ENCODE measurements around the gene TIPRL. TPM values are rescaled to one million over a fixed set of nuclear protein-coding genes. Genes with fewer than 3 reads are reported as not detected.

Gene TIPRL
- total and polyA plus RNA-seq, 5 experiments from 2014 or later = 23.4 to 34.9 (median 29.3) TPM

DNA sequence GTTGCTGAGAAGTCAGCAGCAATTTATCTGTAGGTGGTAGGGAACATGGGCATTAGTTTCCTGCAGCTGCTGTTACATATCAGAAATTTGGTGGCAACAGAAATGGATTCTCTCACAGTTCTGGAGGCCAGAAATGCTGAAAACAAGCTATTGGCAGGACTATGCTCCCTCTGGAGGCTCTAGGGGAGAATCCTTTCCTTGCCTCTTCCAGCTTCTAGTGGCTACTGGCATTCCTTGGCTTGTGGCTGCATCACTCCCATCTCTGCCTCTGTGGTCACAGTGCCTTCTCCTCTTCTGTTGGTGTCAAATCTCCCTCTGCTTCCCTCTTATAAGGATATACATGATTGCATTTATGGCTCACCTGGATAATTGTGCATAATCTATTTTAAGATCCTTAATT lies 44.5 kb downstream of the TIPRL start:
- Mint-ChIP-seq H3K4me3 (peak overlapping the region in 1 of 10 donors; percentile 44), H3K27me3 (peaks cover 0 to 7% (median 2%) of the 10 kb centered on the region in 5 donors), H3K4me1 (peaks cover 9 to 31% (median 27%) of the 10 kb centered on the region in 4 donors), H3K36me3 (peaks cover 0 to 4% (median 0%) of the 10 kb centered on the region in 3 donors), H3K9me3 (peaks cover 0 to 3% (median 0%) of the 10 kb centered on the region in 9 donors), H3K27ac (no peak overlapping the region)
- no peak for ATAC-seq
- no peak for DNase-seq
- POLR2A ChIA-PET = no interaction called here

DNA sequence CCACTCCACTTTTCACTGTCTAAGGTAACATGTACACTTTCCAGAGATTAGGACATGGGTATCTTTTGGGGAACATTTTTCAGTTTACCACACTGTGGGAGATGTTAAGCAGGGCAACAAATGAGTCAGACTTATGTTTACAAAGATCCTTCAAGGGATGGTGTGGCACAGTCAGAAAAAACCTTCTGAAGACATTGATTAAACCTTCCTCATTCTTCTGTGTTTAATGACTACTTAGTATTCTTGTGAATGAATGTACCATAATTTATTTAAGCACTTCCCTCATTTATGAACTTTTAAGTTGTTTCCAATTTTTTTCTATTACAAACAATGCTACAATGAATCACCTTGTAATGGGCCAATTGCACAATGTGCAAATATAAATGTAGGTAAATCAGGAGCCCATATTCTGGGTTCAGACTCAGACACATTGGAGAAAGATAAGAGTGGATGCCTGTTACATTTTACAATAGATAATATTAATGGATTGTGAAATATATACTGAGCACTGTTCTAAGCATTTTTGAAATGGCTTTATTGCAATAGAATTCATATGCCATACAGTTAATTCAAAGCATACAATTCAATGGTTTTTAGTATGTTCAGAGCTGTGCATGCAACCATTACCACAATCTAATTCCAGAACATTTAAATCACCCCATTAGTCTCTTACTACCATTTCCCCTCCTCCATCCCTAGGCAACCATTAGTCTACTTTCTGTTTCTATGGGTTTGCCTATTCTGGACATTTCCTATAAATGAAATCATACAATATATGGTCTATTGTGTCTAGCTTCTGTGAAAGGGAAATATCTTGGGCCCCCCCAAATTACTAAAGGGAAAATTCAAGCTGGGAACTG lies 45.1 kb downstream of the TIPRL start:
- Mint-ChIP-seq H3K4me3 (peak overlapping the region in 2 of 10 donors; percentile 96 to 97), H3K4me1 (peaks cover 9 to 38% (median 34%) of the 10 kb centered on the region in 4 donors), H3K9me3 (peaks cover 0 to 3% (median 0%) of the 10 kb centered on the region in 9 donors), H3K27me3 (peaks cover 0 to 7% (median 2%) of the 10 kb centered on the region in 5 donors), H3K27ac (peak overlapping the region in 2 of 10 donors; percentile 25 to 90), H3K36me3 (peaks cover 0 to 5% (median 0%) of the 10 kb centered on the region in 3 donors)
- no peak for DNase-seq
- POLR2A ChIA-PET = interaction anchor here (1.3 kb wide), 1 partner anchor 45 kb away, joined by 4 read pairs; the partner anchor contains the start of gene TIPRL
- ATAC-seq = no peak

DNA sequence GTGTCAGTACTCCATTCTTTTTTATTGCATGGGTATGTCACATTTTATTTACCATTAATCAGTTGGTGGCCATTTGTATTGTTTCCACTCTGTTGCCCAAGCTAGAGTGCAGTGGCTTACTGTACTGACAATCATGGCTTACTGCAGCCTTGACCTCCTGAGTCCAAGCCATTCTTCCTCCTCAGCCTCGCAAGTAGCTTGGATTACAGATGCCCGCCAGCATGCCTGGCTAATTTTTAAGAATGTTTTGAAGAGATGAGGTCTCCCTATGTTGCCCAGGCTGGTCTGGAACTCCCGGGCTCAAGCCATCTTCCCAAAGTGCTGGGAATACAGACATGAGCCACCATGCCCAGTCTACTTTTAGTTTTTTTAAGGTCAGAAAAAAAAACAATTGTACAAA lies 46.2 kb downstream of the TIPRL start:
- peak overlapping the region in 9 of 10 donors; percentile 86 to 95 (median 91) for H3K27ac Mint-ChIP-seq

DNA sequence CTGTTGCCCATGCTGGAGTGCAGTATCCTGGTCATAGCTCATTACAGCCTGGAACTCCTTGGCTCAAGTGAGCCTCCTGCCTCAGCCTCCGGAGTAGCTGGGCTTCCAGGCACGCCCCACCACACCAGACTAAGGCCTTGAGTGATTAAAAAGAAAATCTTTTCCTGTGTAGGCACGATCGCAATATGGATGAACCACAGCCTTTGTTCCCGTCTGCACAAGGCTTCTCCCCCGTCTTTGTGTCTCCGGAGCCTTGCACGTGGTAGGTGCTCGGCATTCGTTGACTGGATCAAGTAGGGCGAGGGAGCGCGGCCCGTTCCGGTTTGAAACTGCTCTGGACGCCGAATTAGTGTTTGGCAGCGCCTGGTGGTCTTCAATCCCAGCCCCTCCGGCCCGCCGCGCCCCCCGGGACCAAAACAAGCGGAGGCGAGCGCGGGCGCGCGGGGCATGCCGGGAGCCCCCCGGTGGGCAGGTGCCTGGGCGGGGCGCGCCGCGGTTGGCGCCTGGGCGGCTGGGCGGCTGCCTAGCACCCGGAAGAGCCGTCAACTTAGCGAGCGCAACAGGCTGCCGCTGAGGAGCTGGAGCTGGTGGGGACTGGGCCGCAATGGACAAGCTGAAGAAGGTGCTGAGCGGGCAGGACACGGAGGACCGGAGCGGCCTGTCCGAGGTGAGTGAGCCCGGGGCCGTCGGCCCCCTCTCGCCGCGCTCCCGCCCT lies 46.9 kb downstream of the TIPRL start, which contains the start of gene SFT2D2:
TSS of gene SFT2D2 (plus strand) at position 529 of the 715 bp plus-strand sequence. CDS start at position 605, 76 bp downstream.
- Mint-ChIP-seq H3K4me1 (peaks cover 17 to 54% (median 50%) of the 10 kb centered on the region in 4 donors), H3K27me3 (peaks cover 0 to 6% (median 2%) of the 10 kb centered on the region in 5 donors), H3K27ac (peak within 1 kb of the TSS; percentile 86 to 96 (median 94)), H3K9me3 (peaks cover 0 to 3% (median 0%) of the 10 kb centered on the region in 9 donors), H3K36me3 (peaks cover 0 to 9% (median 0%) of the 10 kb centered on the region in 3 donors), H3K4me3 (peak within 1 kb of the TSS; percentile 80 to 98 (median 95))
- ATAC-seq = peak; percentile 97 to 99
- DNase-seq = peak; percentile 65 to 85 (median 78)
- POLR2A ChIA-PET = interaction anchor here (1.1 to 1.9 kb wide), 5 partner anchors 9 to 290 kb away, joined by 3 to 9 read pairs (median 6); partner anchors contain the start of gene TIPRL

More for the DNA sequence above, 46.2 kb downstream of the TIPRL start:
- POLR2A ChIA-PET = interaction anchor here (1.1 to 1.9 kb wide), 4 partner anchors 10 to 289 kb away, joined by 3 to 9 read pairs (median 6); partner anchors contain the start of gene TIPRL
- peak overlapping the region; percentile 74 to 98 (median 95) for H3K4me3 Mint-ChIP-seq
- ATAC-seq (no peak), DNase-seq (no peak)
- H3K36me3 Mint-ChIP-seq = peaks cover 0 to 5% (median 0%) of the 10 kb centered on the region in 3 donors
- peaks cover 0 to 6% (median 2%) of the 10 kb centered on the region in 5 donors for H3K27me3 Mint-ChIP-seq
- H3K9me3 Mint-ChIP-seq = peaks cover 0 to 3% (median 0%) of the 10 kb centered on the region in 9 donors
- H3K4me1 Mint-ChIP-seq = peaks cover 15 to 49% (median 44%) of the 10 kb centered on the region in 4 donors

DNA sequence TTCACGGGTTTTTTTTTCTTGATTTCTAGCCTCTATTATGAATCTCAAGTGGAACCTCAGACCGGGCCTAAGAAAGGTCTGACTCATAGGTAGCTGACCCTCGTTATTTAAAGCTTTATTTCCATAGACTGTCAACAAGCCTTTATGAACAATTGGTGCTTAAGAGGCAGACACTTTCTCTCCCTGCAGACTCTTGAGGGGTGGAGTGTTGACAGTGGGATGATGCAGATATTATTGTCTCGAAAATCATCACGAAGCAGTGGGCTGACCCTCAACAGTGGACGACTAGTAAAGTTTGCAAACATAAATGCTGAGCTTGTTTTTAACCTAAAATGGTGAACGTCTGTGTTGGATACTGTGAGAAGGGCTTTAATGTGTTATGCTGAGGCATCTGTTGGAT lies 48.9 kb downstream of the TIPRL start:
- Mint-ChIP-seq H3K27me3 (peaks cover 0 to 4% (median 2%) of the 10 kb centered on the region in 5 donors), H3K4me1 (peaks cover 26 to 71% (median 65%) of the 10 kb centered on the region in 4 donors), H3K36me3 (peaks cover 0 to 24% (median 4%) of the 10 kb centered on the region in 3 donors), H3K9me3 (peaks cover 0 to 3% (median 0%) of the 10 kb centered on the region in 9 donors), H3K4me3 (peak overlapping the region; percentile 80 to 98 (median 95)), H3K27ac (peak overlapping the region in 9 of 10 donors; percentile 3 to 95 (median 89))
- no peak for DNase-seq
- POLR2A ChIA-PET = no interaction called here
- no peak for ATAC-seq

DNA sequence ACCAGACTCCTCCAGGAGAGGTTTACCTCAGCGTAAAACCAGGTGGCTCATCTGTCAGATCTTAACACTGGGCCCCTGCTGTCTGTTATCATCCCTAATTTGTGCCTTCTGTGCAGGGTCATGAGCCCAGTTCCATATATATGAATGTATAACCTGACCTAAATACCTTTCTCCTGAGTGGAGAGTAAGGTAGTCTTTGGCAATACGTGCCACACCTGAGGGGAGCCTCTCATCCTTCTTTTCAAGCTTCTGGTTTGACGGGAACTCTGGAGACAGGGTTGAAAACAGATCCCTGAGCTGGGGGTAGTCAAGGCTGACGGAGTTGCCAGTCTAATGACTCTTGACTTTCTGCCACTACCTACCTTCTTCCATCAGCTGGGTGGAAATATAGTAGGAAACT lies 51.1 kb downstream of the TIPRL start:
- Mint-ChIP-seq H3K4me1 (peaks cover 34 to 85% (median 79%) of the 10 kb centered on the region in 4 donors), H3K27me3 (no peaks in the 10 kb centered on the region), H3K4me3 (peak overlapping the region in 1 of 10 donors; percentile 47), H3K9me3 (no peaks in the 10 kb centered on the region), H3K27ac (peak overlapping the region in 1 of 10 donors; percentile 90), H3K36me3 (peaks cover 4 to 45% (median 5%) of the 10 kb centered on the region in 3 donors)
- no peak for ATAC-seq
- DNase-seq = no peak
- POLR2A ChIA-PET = no interaction called here

DNA sequence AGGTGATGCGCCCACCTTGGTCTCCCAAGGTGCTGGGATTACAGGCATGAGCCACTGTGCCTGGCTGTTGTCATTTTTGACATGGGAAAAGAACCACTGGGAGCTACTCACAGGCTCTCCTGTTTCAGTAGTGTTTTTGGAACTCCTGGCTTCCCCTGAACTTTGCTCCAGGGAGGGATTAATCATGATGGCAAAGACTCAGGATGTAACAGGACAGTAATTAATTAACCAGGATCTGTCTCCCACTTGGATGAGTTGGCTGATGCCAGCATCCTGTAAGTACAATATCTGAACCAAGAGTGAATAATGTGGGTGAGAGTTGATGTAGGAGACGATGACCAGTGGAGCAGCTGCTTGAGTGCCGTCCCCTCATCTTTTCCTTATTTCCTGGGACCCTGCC lies 51.9 kb downstream of the TIPRL start:
- no peak overlapping the region for H3K27ac Mint-ChIP-seq
- H3K9me3 Mint-ChIP-seq = no peaks in the 10 kb centered on the region
- no peak for ATAC-seq
- peaks cover 5 to 53% (median 7%) of the 10 kb centered on the region in 3 donors for H3K36me3 Mint-ChIP-seq
- peaks cover 37 to 85% (median 79%) of the 10 kb centered on the region in 4 donors for H3K4me1 Mint-ChIP-seq
- H3K27me3 Mint-ChIP-seq = no peaks in the 10 kb centered on the region
- H3K4me3 Mint-ChIP-seq = no peak overlapping the region
- DNase-seq = no peak
- POLR2A ChIA-PET = no interaction called here

DNA sequence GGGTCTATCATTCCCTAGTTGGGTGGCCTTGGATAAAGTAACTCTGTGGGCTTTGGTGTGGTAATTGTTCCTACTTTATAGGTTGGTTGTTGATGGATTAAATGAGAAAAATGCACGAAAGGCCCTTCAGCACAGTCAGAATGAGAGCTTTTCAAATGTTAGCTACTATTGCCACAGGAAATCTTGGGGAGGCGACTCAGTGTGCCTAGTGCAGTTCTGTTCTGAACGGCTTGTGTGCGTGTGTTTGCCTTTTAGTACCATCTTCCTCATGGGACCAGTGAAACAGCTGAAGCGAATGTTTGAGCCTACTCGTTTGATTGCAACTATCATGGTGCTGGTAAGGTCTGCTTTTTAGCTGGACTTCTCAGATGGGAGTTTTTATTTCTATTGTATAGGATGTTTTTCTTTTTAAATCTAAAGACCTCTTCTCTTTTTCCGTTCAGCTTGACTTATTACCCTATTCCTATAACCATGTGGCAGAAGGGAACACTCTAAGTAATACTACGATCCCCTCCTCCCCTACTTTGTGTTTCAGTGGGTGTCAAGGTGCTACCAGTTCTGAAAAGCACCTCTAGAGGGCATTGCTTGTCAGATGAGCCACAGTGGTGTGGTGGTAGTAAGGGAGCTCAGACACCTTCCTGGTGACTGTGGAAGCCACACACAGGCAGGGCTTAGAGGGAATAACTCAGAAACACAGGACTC lies 56.2 kb downstream of the TIPRL start:
- DNase-seq (peak in 6 of 10 donors; percentile 5 to 38 (median 28)), ATAC-seq (peak; percentile 92 to 99)
- H3K27me3 Mint-ChIP-seq = no peaks in the 10 kb centered on the region
- peak overlapping the region in 6 of 10 donors; percentile 10 to 78 (median 58) for H3K27ac Mint-ChIP-seq
- POLR2A ChIA-PET = interaction anchor here (1.8 kb wide), 1 partner anchor 9 kb away, joined by 6 read pairs; the partner anchor contains the start of gene SFT2D2
- peaks cover 32 to 56% (median 52%) of the 10 kb centered on the region in 4 donors for H3K4me1 Mint-ChIP-seq
- no peak overlapping the region for H3K4me3 Mint-ChIP-seq
- H3K36me3 Mint-ChIP-seq = peaks cover 5 to 89% (median 26%) of the 10 kb centered on the region in 3 donors
- no peaks in the 10 kb centered on the region for H3K9me3 Mint-ChIP-seq

DNA sequence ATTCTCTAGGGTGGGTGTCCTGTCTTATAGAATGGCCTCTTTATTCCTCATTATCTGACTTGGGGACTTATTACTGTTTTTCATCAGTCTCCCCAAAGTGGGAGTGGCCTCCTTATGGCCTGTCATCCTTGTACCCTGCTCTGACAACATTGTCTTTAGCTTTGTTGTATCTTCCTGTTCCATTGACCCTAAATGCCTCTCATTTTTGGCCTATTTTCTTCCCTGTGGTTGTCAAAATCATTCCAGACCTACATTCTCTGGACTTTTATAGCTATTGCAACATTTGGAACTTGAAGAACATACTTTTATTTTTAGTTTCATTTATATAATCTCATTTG lies 56.8 kb downstream of the TIPRL start:
- Mint-ChIP-seq H3K4me3 (no peak overlapping the region), H3K27ac (peak overlapping the region in 5 of 10 donors; percentile 15 to 78 (median 67))
- peak in 1 of 2 donors; percentile 23 for ATAC-seq

DNA sequence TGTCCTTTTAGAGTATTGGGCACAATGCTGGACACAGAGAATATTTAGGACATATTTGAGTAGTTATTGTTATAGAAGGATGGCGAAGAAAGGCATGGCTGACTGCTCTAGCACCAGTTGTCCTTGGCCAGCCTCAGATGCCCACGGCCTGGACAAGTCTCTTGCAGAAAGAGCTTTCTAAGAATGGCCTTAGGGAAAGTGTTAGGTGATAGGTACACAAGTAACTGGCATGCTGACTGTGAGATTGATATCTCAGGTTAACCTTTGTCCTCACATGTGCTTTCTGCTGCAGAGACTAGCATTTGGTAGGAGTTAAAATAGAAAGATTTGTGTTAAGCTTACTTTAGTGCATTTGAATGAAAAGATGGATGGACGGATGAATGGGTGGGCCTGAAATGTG lies 57.2 kb downstream of the TIPRL start:
- no peak for ATAC-seq
- no peaks in the 10 kb centered on the region for H3K9me3 Mint-ChIP-seq
- no peak overlapping the region for H3K4me3 Mint-ChIP-seq
- H3K27me3 Mint-ChIP-seq = no peaks in the 10 kb centered on the region
- H3K27ac Mint-ChIP-seq = peak overlapping the region in 2 of 10 donors; percentile 69 to 72
- DNase-seq = no peak
- H3K36me3 Mint-ChIP-seq = peaks cover 5 to 92% (median 30%) of the 10 kb centered on the region in 3 donors
- POLR2A ChIA-PET = interaction anchor here (1.8 kb wide), 1 partner anchor 10 kb away, joined by 6 read pairs; the partner anchor contains the start of gene SFT2D2
- H3K4me1 Mint-ChIP-seq = peaks cover 30 to 47% (median 44%) of the 10 kb centered on the region in 4 donors

More for the DNA sequence above, 56.8 kb downstream of the TIPRL start:
- Mint-ChIP-seq H3K9me3 (no peaks in the 10 kb centered on the region), H3K4me1 (peaks cover 34 to 52% (median 48%) of the 10 kb centered on the region in 4 donors), H3K36me3 (peaks cover 5 to 92% (median 30%) of the 10 kb centered on the region in 3 donors), H3K27me3 (no peaks in the 10 kb centered on the region)
- no peak for DNase-seq
- POLR2A ChIA-PET = interaction anchor here (1.8 kb wide), 1 partner anchor 10 kb away, joined by 6 read pairs; the partner anchor contains the start of gene SFT2D2

DNA sequence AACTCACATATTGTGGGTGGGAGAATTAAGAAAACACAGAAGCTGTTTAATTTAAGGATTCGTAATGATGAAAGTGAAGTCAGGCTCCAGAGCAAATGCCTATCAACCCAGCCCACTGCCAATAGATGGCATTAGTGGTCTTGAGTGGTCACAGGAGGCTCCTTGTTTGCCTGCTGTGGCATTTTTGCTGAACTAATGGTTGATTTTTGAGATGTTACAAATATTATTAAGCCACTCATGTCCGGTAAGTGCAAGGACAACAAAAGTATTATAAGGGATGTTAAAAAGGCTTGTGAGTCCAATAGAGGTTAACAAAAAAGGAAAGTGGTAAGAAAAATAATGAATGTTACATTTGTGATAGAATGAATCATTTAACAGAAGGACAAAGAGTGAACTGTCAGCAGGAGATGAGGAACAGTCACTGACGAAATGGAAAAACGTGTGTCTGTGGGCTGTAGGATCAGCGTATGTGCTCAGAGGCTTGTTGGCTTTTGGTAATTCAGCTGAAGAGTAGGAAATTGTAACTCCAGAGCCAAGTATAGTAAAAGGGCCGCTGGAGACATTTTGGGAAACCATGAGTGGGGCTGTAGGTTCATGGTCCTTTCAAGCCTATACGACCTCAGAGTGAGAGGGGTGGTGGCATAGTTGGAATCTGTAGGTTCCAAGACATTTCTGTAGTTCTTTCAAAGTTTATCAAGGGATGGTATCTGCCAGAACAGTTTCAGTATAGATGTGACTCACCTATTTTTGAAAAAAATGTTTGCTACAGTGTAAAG lies 58.3 kb downstream of the TIPRL start:
- H3K27ac Mint-ChIP-seq = peak overlapping the region in 4 of 10 donors; percentile 16 to 57 (median 39)
- H3K4me3 Mint-ChIP-seq = no peak overlapping the region
- POLR2A ChIA-PET = no interaction called here
- DNase-seq (no peak), ATAC-seq (no peak)
- peaks cover 5 to 93% (median 31%) of the 10 kb centered on the region in 3 donors for H3K36me3 Mint-ChIP-seq
- H3K27me3 Mint-ChIP-seq = no peaks in the 10 kb centered on the region
- no peaks in the 10 kb centered on the region for H3K9me3 Mint-ChIP-seq
- peaks cover 29 to 41% (median 37%) of the 10 kb centered on the region in 4 donors for H3K4me1 Mint-ChIP-seq
